ENCODE results near the gene CYP39A1.
A peak's percentile ranks its signal among the peaks of the same experiment; 100 is the strongest.

The CYP39A1 gene, protein sequence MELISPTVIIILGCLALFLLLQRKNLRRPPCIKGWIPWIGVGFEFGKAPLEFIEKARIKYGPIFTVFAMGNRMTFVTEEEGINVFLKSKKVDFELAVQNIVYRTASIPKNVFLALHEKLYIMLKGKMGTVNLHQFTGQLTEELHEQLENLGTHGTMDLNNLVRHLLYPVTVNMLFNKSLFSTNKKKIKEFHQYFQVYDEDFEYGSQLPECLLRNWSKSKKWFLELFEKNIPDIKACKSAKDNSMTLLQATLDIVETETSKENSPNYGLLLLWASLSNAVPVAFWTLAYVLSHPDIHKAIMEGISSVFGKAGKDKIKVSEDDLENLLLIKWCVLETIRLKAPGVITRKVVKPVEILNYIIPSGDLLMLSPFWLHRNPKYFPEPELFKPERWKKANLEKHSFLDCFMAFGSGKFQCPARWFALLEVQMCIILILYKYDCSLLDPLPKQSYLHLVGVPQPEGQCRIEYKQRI

DNA sequence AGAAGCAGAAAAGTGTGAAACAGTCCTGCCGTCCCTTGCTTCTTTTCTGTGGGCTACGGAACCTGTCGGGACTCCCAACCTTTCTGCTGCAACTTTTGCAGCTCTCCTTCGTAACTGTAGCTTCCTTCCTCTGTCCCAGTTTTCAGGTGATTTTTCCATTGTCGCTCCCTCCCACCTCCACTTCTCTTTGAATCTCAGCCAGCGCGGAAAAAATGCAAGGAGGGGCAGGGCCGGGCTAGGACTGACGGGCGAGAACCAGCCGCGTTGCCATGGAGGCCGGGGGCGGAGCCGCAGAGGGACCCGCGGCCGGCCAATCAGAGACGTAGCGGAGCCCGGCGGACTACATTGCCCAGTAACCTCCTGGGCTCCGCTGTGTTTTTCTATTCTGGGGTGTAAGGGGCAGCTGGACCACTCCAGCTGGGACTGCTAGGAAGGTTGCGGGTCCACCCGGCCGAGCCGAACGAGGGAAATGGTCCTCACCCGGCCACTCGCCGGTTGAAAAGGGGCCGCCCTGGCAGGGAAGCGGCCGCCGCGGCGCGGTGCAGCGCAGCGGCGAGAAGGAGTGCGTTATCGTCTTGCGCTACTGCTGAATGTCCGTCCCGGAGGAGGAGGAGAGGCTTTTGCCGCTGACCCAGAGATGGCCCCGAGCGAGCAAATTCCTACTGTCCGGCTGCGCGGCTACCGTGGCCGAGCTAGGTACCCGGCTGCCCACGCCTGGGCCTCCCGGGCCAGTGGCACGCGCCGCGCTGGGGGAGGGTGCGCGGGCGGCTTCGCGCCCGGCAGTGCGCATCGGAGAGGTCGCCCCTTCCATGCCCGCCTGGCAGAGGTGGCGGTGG lies at the start of gene CYP39A1, which contains the start of gene SLC25A27:
TSS of gene CYP39A1 (minus strand) at position 216 of the 836 bp plus-strand sequence. CDS start 236 bp downstream, outside the sequence.
TSS of gene SLC25A27 (plus strand) at position 373 of the 836 bp plus-strand sequence. CDS start at position 591, 218 bp downstream.
- peak; percentile 51 to 73 for DNase-seq (ENCODE audit: low read depth in 1 of 2, low spot score in 1 of 2)

DNA sequence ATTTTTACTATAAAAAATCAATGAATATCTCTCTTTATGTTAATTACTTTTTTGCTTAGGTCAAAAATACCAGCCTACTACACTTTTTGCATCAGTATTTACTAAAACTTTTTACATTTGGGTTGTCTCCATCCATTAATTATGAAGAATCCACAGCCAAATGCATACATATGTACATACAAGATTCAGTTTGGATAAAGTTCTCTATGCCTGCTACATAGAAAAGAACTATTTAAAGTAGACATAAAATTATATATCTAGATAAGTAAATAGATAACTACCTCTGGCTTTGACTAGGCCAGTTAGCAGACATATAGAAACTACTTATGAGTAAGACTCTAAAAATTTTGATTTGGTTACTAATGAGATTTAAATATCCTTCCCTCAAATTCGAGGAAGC lies 47.4 kb upstream of the CYP39A1 start:
- no peak for DNase-seq (ENCODE audit: low read depth in 1 of 2, low spot score in 1 of 2)

DNA sequence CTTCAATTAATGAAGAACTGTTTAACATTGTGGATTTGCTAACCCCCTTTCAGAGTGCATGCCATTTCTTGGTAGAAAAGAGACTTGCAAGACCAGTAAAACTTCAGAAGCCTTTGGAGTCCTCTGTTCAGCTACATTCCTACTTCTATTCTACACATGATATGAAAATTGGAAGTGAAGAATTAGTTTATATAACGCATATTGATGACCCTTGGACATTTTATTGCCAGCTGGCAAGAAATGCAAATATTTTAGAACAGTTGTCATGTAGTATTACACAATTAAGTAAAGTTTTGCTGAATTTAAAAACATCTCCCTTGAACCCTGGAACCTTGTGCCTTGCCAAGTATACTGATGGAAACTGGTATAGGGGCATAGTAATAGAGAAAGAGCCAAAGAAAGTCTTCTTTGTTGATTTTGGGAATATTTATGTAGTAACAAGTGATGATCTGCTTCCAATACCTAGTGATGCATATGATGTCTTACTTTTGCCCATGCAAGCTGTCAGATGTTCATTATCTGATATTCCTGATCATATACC lies 38.4 kb upstream of the CYP39A1 start:
- DNase-seq (ENCODE audit: low read depth in 1 of 2, low spot score in 1 of 2), result no peak

DNA sequence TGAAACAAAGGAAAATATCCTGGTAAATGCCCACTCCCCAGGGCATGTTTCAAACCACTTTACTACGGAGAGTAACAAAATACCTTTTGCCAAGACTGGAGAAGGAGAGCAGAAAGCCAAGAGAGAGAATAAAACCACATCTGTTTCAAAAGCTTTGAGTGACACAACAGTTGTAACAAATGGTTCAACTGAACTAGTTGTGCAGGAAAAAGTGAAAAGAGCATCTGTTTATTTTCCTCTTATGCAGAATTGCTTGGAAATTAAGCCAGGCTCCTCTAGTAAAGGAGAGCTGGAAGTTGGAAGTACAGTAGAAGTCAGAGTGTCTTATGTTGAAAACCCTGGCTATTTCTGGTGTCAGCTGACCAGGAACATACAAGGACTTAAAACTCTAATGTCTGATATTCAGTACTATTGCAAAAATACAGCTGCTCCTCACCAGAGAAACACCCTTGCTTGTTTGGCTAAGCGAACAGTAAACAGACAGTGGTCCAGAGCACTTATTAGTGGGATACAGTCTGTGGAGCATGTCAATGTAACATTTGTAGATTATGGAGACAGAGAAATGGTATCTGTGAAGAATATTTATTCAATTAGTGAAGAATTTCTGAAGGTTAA lies 37.6 kb upstream of the CYP39A1 start:
- DNase-seq (ENCODE audit: low read depth in 1 of 2, low spot score in 1 of 2), result no peak

DNA sequence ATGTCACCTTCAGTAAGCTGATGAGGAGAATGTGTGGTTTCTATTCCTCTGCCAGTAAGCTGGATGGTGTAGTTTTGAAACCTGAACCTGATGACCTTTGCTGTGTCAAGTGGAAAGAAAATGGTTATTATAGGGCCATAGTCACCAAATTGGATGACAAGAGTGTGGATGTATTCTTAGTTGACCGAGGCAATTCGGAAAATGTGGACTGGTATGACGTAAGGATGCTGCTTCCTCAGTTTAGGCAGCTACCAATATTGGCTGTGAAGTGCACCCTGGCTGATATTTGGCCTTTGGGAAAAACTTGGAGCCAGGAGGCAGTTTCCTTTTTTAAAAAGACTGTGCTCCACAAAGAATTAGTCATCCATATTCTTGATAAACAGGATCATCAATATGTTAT lies 37.0 kb upstream of the CYP39A1 start:
- DNase-seq (ENCODE audit: low read depth in 1 of 2, low spot score in 1 of 2), result no peak

DNA sequence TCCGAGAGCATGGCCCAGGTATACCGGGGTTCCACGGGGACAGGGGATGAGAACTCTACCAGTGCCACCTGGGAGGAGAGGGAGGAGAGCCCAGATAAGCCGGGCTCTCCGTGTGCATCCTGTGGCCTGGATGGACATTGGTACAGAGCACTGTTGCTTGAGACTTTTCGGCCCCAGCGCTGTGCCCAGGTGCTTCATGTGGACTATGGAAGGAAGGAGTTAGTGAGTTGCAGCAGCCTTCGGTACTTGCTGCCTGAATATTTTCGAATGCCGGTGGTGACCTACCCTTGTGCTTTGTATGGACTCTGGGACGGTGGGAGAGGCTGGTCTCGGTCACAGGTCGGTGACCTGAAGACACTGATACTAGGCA lies 36.3 kb upstream of the CYP39A1 start:
- DNase-seq (ENCODE audit: low read depth in 1 of 2, low spot score in 1 of 2), result no peak

DNA sequence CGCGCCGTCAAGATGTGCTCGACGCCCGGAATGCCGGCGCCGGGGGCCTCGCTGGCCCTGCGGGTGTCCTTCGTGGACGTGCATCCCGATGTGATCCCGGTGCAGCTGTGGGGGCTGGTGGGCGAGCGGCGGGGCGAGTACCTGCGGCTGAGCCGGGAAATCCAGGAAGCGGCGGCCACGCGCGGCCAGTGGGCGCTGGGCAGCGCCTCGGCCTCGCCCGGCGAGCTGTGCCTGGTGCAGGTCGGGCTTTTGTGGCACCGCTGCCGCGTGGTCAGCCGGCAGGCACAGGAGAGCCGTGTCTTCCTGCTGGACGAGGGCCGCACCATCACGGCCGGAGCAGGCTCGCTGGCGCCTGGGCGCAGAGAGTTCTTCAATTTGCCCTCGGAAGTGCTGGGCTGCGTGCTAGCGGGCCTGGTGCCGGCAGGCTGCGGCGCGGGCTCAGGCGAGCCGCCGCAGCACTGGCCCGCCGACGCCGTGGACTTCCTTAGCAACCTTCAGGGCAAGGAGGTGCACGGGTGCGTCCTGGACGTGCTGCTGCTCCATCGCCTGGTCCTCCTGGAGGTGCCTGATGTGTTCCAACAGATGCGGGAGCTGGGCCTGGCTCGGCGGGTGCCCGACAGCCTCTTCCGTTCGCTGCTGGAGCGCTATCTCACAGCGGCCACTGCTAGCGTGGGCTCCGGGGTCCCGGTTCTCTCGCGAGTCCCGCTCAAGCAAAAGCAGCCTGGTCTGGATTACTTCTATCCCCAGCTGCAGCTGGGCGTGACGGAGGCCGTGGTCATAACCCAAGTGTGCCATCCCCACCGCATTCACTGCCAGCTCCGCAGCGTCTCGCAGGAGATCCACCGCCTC lies 35.7 kb upstream of the CYP39A1 start:
- DNase-seq (ENCODE audit: low read depth in 1 of 2, low spot score in 1 of 2), result no peak

DNA sequence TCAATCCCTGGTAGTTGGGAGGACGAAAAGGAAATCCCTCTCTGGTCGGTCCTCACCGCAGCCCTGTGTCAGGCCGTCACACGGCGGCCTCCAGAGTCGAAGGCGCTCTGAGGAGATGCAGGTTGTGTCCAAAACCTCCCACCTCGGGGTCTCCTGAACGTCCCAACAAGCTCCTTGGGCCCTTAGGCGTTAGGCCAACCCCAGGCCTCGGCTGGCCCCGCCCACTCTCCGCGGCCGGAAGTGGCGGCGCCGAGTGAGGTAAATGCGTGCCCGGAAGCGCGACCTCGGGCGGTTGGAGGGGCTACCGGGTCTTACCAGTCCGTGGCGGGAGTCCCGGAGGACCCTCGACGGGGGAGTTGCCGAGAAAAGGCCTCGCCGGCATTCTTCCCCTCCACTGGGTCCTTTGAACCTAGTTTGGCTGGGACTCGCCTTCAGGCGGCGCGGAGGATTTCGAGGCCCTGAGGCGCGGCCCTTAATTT lies 35.0 kb upstream of the CYP39A1 start, which contains the start of gene TDRD6:
TSS of gene TDRD6 (plus strand) at position 267 of the 479 bp plus-strand sequence. CDS start 244 bp downstream, outside the sequence.
- DNase-seq (ENCODE audit: low read depth in 1 of 2, low spot score in 1 of 2), result no peak

DNA sequence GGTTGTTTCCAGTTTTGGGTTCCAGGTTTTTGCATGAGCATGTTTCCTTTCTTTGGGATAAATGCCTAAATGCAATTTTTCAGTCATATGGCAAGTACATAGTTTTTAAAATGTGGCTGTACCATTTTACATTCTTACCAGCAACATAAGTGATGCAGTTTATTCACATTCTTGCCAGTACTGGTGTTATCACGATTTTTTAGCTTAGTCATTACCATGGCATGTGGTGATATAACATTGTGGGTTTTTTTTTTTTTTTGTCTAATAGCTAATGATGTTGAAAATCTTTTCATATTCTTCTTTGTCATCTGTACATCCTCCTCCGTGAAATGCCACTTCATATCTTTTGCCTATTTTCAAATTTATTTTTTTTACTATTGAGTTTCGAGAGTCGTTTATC lies 32.2 kb upstream of the CYP39A1 start:
- no peak for DNase-seq (ENCODE audit: low read depth in 1 of 2, low spot score in 1 of 2)

DNA sequence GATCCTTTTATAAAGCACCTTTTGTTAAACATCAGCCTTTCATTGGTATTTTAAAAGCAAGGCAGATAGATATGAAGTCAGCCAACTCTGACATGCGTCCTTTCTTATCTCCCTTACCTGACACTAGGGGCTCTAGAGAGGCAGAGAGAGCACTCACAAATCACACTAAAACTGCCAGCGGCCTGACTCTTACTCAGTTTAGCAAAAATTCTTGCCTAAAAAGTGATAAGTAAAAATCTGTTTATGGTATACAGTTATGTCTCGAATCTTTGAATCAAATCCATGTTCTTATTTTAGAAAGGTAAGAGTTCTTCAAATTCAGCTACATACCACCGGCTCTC lies 24.7 kb upstream of the CYP39A1 start:
- DNase-seq (ENCODE audit: low read depth in 1 of 2, low spot score in 1 of 2), result no peak

DNA sequence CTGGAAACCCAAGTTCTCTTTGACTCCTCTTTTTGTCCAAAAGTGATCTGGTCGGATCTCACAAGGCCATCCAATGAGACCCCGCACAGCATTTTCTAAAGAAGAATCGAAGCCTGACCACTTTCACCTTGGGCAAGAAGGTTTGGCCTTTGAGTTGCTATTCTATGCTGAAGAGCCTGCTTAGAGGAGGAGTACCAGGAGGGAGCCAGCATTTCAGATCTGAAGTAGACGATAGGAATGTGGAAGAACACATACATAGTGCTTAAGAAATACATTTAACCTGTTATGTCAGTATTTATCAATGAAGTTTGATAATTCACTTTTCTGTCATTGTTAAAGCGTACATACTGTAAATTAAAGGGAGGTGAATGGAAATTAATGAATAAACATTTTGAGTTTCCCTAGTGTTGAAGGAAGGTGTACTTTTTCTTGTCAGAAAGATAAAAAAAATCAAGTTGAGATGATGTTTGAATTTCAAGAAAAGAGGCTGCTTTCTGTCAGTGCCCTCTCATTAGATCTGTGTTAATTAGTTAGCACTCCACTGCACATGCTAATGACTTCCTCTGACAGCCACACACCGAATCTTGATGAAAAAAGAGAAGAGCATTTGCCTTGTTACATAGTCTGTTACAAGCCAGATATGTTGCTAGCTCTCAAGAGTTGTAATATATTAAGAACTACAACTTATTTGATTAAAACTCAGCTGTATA lies 24.1 kb upstream of the CYP39A1 start:
- DNase-seq (ENCODE audit: low read depth in 1 of 2, low spot score in 1 of 2), result no peak

DNA sequence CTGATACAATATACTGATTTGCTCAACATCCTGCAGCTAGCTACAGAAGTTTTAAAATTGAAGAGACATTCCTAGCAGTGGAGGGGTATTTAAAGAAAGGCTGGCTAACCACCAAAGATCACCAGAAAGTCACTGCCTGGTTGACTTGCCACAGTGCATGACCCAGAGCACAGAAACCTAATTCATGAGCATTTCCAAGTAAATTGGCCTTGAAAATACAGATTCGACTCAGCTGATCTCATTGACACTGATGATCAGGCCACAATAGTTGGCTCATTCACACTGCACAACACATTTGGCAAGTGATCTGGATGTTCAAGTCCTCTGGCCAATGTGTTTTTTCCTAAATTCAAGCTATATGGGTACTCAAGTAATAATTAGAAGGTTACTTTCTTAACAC lies 21.8 kb upstream of the CYP39A1 start:
- DNase-seq (ENCODE audit: low read depth in 1 of 2, low spot score in 1 of 2), result no peak

DNA sequence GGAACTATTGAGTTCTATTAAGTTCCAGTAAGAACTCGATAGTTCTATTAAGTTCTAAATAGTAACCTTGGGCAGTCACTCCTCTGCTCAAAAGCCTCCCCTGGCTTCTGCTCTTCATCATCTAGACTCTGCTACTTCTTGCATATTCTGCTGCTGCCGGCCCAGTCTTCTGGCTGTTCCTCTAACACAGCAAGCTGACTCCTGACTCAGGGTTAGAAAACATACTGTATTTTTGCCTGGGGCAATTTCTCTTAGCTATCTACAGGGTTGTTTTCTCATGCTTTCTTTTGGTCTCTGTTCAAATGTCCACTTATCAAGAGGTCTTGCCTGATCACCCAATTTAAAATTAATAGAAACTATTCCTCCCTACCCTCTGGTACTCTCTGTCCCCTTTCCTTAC lies 14.8 kb upstream of the CYP39A1 start:
- DNase-seq (ENCODE audit: low read depth in 1 of 2, low spot score in 1 of 2), result no peak

DNA sequence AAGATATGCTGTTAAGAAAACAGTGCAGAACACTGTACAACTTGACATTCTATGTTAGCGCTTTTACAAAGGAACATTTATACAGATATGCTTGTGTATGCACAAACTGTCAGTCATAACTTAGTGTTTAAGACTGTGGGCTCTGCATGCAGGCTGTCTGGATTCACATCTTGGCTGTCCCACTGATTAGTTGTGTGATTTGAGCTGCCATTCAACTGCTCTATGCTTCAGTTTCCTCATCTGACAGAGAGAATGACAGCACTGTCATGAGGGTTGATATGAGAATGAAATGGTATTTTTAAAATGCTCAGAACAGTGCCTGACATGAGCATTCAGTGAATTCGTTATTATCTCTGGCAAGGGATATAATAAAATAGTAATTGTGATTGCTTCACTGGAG lies 8.9 kb upstream of the CYP39A1 start:
- no peak for DNase-seq (ENCODE audit: low read depth in 1 of 2, low spot score in 1 of 2)

DNA sequence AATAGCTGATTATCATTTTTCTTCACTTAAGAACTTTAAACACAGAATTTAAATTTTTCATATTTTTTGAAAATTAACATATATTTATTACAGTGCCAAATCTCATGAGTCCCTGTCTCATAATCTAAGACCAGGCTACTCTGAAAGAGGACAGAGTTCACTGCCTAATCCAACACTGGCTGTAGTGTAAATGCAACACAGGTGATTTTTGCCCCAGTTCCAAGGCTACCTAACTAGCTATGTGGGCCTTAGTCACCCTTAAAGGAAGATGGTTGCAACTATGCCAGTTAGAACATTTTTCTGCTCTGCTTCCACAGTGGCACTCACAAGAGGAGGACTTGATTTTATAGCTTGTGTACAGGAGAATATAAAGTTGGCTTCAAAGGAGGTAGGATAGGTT lies 5.0 kb upstream of the CYP39A1 start:
- no peak for DNase-seq (ENCODE audit: low read depth in 1 of 2, low spot score in 1 of 2)

DNA sequence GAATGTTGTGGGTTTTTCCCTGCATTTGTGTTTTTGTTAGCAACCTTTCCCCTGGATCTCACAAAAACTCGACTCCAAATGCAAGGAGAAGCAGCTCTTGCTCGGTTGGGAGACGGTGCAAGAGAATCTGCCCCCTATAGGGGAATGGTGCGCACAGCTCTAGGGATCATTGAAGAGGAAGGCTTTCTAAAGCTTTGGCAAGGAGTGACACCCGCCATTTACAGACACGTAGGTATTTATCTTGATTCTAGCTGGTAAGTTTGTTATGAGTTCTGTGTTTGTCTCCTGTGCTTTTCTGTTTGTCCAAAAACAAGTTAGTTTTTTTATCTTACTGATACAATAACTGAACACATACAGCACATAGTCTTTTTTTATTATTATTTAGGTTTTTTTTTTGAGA lies 3.2 kb upstream of the CYP39A1 start:
- no peak for DNase-seq (ENCODE audit: low read depth in 1 of 2, low spot score in 1 of 2)

DNA sequence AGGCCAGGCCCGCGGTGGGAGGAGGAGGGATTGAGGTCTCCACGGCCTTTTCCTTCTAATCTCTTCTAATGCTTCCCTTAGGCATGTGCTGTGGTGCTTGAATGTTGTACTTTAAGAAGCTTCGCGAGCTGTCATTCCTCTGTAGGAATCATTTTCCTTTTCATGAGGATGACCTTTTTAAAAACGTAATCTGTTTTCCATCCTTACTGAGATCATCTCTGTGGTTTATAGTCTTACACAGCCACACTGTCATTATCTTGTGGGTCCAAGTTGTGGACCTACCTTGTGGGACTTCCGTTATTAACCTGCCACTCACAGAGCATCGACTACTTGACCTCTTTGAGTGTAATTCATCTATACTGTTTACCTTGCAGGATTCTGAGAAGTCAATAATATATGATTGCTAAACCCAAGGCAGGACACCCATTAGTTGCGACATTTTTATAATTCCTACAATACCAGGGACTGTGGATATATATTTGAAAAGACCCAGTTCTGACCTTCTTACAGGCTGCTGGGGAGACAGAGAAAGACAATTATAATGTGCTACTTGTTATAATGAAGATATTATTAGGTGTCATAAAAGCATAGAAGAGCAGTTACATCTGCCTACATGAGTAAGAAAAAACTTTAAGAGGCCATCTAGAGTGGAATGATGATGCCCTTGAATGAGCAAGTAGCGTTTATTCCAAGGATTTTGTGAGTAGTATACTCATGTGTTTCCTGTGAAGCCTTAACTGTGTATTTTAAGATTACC lies 999 bp upstream of the CYP39A1 start:
- no peak for DNase-seq (ENCODE audit: low read depth in 1 of 2, low spot score in 1 of 2)

DNA sequence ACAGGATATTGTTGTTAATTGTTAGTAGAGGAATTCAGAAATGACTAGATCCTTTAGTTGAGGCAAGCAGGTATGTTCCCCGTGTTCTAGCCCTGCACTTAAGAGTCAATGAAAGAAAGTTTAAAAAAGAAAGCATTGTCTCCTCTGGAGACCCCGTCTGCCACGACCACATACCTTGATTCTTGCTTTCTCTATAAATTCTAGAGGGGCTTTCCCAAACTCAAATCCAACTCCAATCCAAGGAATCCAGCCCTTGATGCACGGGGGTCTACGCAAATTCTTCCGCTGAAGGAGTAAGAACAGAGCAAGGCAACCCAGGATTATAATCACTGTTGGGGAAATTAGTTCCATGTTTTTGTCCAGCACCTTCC lies 401 bp downstream of the CYP39A1 start:
- no peak for DNase-seq (ENCODE audit: low read depth in 1 of 2, low spot score in 1 of 2)

DNA sequence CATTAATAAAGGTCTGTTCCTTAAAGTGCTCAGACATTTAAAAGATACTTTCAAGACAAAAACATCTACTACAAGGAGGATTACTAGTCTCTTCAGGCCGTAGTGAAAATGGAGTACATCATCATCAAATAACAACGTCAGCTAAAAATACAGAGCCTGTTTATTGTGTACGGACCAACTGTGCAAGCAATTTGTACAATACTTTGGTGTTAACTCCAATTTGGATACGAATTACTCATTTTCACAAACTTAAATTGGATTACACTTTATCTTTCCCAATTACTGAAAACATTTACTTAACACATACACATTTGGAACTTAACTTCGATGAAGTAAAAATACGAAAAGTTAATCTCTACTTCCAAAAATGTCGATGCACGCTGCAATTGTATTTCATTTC lies 802 bp downstream of the CYP39A1 start:
- DNase-seq (ENCODE audit: low read depth in 1 of 2, low spot score in 1 of 2), result no peak

Measured in activated CD4-positive, alpha-beta T cell treated with anti-CD3 and anti-CD28 coated beads, Interleukin-2, amount 50 U/mL, for 24 hours (primary cell).